Gastroesophageal sphincter (tissue), 4 donors: Measurements from ENCODE around the gene TCF7L2. TPM values are rescaled to one million over a fixed set of nuclear protein-coding genes. Genes with fewer than 3 reads are reported as not detected.

Experiments used
- ATAC-seq: fragments of 150-250 bp; one replicate; pipeline ENCODE4 v1.9.1; 2016; ENCODE audit warnings: mild to moderate bottlenecking, moderate library complexity
- H3K27ac ChIP-seq, 4 donors: fragments of 200-600 bp; sonication (generic) in 3 of 4; 1 replicate in 3 of 4; 2 replicates in 1 of 4; pipeline ENCODE4 v1.5.1; 2016 to 2019
- H3K27me3 ChIP-seq: fragments of 200-600 bp; sonication (generic); one replicate; pipeline ENCODE4 v1.5.1; 2019
- H3K36me3 ChIP-seq, 2 donors: fragments of 200-600 bp; sonication (generic); one replicate each; pipeline ENCODE4 v1.5.1; 2019; ENCODE audit warnings: control low read depth in 1 of 2
- H3K4me1 ChIP-seq, 3 donors: fragments of 200-600 bp; sonication (generic); 1 replicate in 2 of 3; 2 replicates in 1 of 3; pipeline ENCODE4 v1.5.1; 2016 to 2019; ENCODE audit warnings: control low read depth in 2 of 3
- H3K4me3 ChIP-seq, 2 donors: fragments of 200-600 bp; sonication (generic); one replicate each; pipeline ENCODE4 v1.5.1; 2019; ENCODE audit warnings: mild to moderate bottlenecking in 1 of 2, moderate library complexity in 1 of 2
- H3K9me3 ChIP-seq, 3 donors: fragments of 200-600 bp; sonication (generic); one replicate each; pipeline ENCODE4 v1.5.1; 2017 to 2019; ENCODE audit warnings: control low read depth in 2 of 3
- EP300 ChIP-seq: sonication (generic); formaldehyde crosslinking; IDR thresholded peaks from one replicate; pipeline ENCODE4 v1.6.1; 2017; ENCODE audit warnings: antibody characterized with exemption, mild to moderate bottlenecking
- POLR2A ChIP-seq, 2 donors: fragments of 450-650 bp; IDR thresholded peaks; one replicate each; pipeline ENCODE4 v1.6.1; 2017; ENCODE audit warnings: antibody characterized with exemption in 2 of 2, mild to moderate bottlenecking in 2 of 2, moderate library complexity in 1 of 2
- POLR2AphosphoS5 ChIP-seq: sonication (generic); formaldehyde crosslinking; IDR thresholded peaks from one replicate; pipeline ENCODE4 v1.6.1; 2017; ENCODE audit warnings: antibody characterized with exemption
- WGBS, 2 donors: methylation state at CpG; one replicate each; pipeline ENCODE4 v1.1.5; 2018; ENCODE audit warnings: low coverage in 1 of 2; 5-methylcytosine and 5-hydroxymethylcytosine counted together
- total RNA-seq, 4 donors: library from RNA; depleted of rRNA; stranded (reverse); fragments of >200 nt; gene quantifications; one replicate each; pipeline ENCODE4 v1.1.0, GENCODE V29; 2016
- TF ChIP-seq, protein P1 (sequence below), 4 experiments: fragments of 200-600 bp in 2 of 4; fragments of 450-650 bp in 2 of 4; sonication (generic) in 1 of 4; IDR thresholded peaks; one replicate each; pipeline ENCODE4 v1.5.1; 2017 to 2019; ENCODE audit warnings: antibody characterized with exemption in 4 of 4, mild to moderate bottlenecking in 2 of 4, moderate library complexity in 2 of 4

TCF7L2 gene
- total RNA-seq, 4 donors from 2014 or later = 12.6 to 22.4 (median 20.2) TPM

DNA sequence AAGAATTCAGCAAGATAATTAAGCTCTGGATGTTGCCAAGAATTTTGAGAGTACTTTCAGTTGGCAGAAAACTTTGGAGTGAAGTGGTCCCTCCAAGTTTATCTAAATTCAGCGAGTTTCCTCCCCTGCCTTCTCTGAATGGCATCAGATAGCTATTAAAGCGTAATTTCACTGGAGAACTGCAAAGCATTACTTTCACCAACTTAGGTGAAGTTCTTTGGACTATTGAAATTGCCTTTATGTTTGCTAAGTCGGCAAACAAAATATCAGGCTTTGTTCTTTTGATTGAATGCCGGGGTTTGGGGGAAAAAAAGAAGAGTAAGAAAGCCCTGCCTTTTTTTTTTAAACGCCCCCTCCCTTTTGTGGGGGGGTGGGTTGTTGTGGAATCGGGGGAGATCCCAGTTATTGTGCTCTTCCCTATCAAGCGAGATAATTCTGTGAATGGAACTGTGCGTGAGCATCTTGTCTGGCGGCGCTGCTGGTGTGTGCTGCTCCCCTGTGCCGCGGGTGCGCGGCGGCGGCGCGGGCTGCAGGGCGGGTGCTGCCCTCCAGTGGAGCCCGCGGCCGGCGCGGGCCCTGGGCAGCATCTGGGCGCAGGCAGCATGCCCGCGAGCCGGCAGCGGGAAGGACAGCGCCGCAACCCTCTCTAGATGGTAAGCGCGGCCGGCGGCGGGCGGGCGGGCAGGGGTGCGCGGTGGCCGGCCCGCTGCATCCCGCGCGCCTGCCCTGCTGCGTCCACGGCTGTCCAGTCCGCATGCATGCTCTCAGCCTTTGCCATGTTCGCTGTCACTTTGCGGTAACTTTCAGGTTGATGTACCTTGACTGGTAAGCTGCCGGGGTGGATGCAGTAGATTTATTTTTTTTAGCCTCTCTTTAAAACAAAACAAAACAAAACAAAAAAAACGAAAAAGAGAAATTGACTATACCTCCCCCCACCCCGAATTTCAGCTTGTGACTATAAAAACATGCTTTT, 176.5 kb downstream of the TCF7L2 start:
- H3K4me1 ChIP-seq = peaks cover 0 to 28% (median 0%) of the 10 kb centered on the region in 3 donors
- no peaks in the 10 kb centered on the region for H3K9me3 ChIP-seq
- no peak for TF ChIP-seq EP300
- TF ChIP-seq, protein P1, sequence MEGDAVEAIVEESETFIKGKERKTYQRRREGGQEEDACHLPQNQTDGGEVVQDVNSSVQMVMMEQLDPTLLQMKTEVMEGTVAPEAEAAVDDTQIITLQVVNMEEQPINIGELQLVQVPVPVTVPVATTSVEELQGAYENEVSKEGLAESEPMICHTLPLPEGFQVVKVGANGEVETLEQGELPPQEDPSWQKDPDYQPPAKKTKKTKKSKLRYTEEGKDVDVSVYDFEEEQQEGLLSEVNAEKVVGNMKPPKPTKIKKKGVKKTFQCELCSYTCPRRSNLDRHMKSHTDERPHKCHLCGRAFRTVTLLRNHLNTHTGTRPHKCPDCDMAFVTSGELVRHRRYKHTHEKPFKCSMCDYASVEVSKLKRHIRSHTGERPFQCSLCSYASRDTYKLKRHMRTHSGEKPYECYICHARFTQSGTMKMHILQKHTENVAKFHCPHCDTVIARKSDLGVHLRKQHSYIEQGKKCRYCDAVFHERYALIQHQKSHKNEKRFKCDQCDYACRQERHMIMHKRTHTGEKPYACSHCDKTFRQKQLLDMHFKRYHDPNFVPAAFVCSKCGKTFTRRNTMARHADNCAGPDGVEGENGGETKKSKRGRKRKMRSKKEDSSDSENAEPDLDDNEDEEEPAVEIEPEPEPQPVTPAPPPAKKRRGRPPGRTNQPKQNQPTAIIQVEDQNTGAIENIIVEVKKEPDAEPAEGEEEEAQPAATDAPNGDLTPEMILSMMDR (IDR thresholded peaks at IDR 0.05) = peak; percentile 60 to 92 (median 86)
- H3K36me3 ChIP-seq = no peaks in the 10 kb centered on the region
- peak; percentile 89 for ATAC-seq
- peak overlapping the region in 1 of 2 donors; percentile 40 for H3K4me3 ChIP-seq
- no peaks in the 10 kb centered on the region for H3K27me3 ChIP-seq
- 24 to 25% methylated on average over 7 to 13 of the region's 53 CpGs for WGBS, 2 donors
- H3K27ac ChIP-seq = peak overlapping the region in 1 of 4 donors; percentile 52

DNA sequence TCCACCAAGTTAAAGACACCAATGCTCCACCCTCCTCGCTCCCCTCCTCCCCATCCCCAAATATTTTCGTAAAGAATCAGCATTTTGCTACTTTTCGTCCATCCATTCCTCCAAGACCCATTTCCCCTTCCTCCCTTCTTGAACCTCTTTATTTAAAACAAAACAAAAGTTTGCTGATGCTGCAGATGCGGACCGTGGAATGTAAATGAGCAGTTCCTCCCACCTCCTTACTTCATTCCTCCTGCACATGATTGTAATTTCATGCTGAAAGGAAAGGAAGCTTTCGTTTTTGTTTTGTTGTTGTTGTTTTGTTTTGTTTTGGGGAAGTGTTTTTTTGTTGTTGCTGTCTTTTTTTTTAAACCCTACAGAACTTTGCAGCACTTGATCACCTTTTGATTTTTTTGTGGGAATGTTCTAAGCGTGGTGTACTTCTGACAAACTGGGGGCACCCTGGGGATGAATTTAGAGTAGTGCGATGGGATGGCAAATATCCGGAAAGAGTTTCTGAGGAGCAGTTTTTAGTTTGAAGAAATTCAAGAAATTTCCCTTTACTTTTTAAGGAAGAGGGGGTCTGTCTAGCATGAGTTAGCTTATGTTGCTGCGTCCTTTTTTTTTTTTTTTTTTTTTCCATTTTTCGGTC, 177.3 kb downstream of the TCF7L2 start:
- TF ChIP-seq POLR2AphosphoS5 (no peak), EP300 (no peak), POLR2A (IDR thresholded peaks at IDR 0.05) (no peak)
- TF ChIP-seq, protein P1 (IDR thresholded peaks at IDR 0.05) = no peak
- no peaks in the 10 kb centered on the region for H3K9me3 ChIP-seq
- 82 to 84% methylated on average over 9 to 11 of the region's 11 CpGs for WGBS, 2 donors
- H3K27ac ChIP-seq = peak overlapping the region in 1 of 4 donors; percentile 52
- no peaks in the 10 kb centered on the region for H3K27me3 ChIP-seq
- H3K4me3 ChIP-seq = no peak overlapping the region
- peaks cover 0 to 36% (median 0%) of the 10 kb centered on the region in 3 donors for H3K4me1 ChIP-seq
- no peaks in the 10 kb centered on the region for H3K36me3 ChIP-seq
- no peak for ATAC-seq

DNA sequence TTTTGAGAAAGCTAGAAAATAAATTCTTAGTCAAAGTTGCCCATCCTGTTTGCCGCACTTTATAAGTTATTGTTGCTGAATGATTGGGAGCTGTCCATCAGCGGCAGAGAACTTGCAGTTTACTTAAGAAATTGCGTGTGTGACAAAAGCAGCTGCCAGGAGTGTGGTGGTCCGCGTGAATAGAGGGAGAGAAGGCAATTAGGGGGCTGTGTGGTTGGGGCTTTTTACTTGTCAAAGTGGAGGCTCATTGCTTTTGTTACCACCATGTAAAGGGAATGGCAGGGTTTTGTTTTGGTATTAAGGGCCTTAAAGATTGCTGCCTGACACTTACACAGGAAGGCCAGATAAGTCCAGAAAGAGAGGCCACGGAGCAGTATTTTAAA, 177.8 kb downstream of the TCF7L2 start:
- Histone ChIP-seq H3K4me3 (no peak overlapping the region), H3K9me3 (no peaks in the 10 kb centered on the region), H3K27ac (peak overlapping the region in 1 of 4 donors; percentile 43), H3K27me3 (no peaks in the 10 kb centered on the region), H3K36me3 (no peaks in the 10 kb centered on the region), H3K4me1 (peaks cover 0 to 41% (median 0%) of the 10 kb centered on the region in 3 donors)
- no peak for TF ChIP-seq EP300
- TF ChIP-seq, protein P1 (IDR thresholded peaks at IDR 0.05) = no peak
- no peak for TF ChIP-seq POLR2A (IDR thresholded peaks at IDR 0.05)
- no peak for TF ChIP-seq POLR2AphosphoS5
- no peak for ATAC-seq
- 67 to 94% methylated on average over 1 to 5 of the region's 6 CpGs for WGBS, 2 donors

DNA sequence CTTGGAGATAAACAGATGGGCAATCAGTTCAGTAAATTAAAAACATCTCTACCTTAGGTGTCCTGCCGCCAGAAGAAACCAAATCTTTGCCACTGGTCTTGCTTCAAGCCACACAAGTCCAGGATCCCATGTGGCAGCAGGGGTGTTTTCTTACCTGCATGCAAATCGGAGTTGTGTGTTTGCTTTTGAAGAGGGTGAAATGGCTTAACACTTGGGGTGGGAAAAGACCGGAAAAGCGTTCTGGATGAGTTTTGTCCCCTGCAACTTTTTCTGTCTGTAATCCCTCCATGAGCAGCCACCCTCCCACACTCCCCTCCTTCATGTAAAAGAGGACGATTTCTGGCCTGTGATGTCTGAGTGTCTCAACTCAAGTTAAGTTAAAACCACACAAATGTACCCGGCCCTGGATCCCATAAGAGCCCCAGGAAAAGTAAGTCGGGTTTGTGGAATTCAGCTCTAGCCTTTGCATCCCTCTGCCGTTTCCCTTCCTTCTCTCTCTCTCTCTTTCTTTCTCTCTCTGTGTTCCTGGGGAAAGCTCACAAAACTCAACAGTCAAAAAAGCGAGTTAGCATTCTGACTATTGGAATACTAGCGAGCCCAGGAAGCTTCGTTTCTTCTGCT, 178.5 kb downstream of the TCF7L2 start:
- 67 to 100% methylated on average over 1 to 10 of the region's 11 CpGs for WGBS, 2 donors
- peak overlapping the region in 2 of 4 donors; percentile 11 to 43 for H3K27ac ChIP-seq
- H3K27me3 ChIP-seq = no peaks in the 10 kb centered on the region
- no peak overlapping the region for H3K4me3 ChIP-seq
- ATAC-seq = no peak
- TF ChIP-seq POLR2A (IDR thresholded peaks at IDR 0.05) (no peak), EP300 (no peak), POLR2AphosphoS5 (no peak)
- TF ChIP-seq, protein P1 (IDR thresholded peaks at IDR 0.05) = no peak
- H3K4me1 ChIP-seq = peaks cover 2 to 48% (median 3%) of the 10 kb centered on the region in 3 donors
- H3K36me3 ChIP-seq = no peaks in the 10 kb centered on the region
- H3K9me3 ChIP-seq = no peaks in the 10 kb centered on the region
